B cell (primary cell): ENCODE results near the gene CBLN1. TPM values are rescaled to one million over a fixed set of nuclear protein-coding genes. Genes with fewer than 3 reads are reported as not detected.

Source experiments
- ATAC-seq: fragments of 200-7000 bp; cut with Tn5 transposase; one replicate; pipeline ENCODE4 v1.10.0; 2021; ENCODE audit warnings: low read depth, mild to moderate bottlenecking, moderate number of reproducible peaks, moderate library complexity
- CTCF ChIA-PET: fragments of 350-600 bp; sonication (Branson Sonifier 250); formaldehyde crosslinking; loops from one replicate; lab custom pipeline; 2021; ENCODE audit warnings: antibody characterized with exemption, inconsistent platforms; lab: Charles Lee
- POLR2A ChIA-PET: fragments of 350-600 bp; sonication (Branson Sonifier 250); formaldehyde crosslinking; loops from one replicate; lab custom pipeline; 2021; ENCODE audit warnings: antibody characterized with exemption; lab: Charles Lee
- DNase-seq: peaks from one replicate; pipeline ENCODE4 v3.0.0; 2013
- H2AFZ ChIP-seq: 2 replicates; pipeline ENCODE4 v1.6.1; 2012; ENCODE audit warnings: mild to moderate bottlenecking, low read depth, low read length; ENCODE audit not compliant: insufficient read depth, poor library complexity, severe bottlenecking
- H3K27ac ChIP-seq, 2 donors: 1 replicate in 1 of 2; 2 replicates in 1 of 2; pipeline ENCODE4 v1.5.1; 2012 to 2013; ENCODE audit warnings: low read length in 2 of 2, mild to moderate bottlenecking in 2 of 2, moderate library complexity in 1 of 2
- H3K27me3 ChIP-seq, 4 experiments: fragments of 200-600 bp in 1 of 4; sonication (generic) in 1 of 4; replicated peaks in 1 of 4; 1 replicate in 2 of 4; 2 replicates in 2 of 4; pipeline versions ENCODE4 v1.6.1 to v1.7.0; 2013 to 2016; ENCODE audit warnings: low read length in 3 of 4, mild to moderate bottlenecking in 2 of 4, mixed read lengths in 1 of 4, moderate library complexity in 1 of 4; ENCODE audit not compliant: insufficient read depth in 4 of 4, control insufficient read depth in 3 of 4; ENCODE audit errors: control extremely low read depth in 1 of 4
- H3K36me3 ChIP-seq, 2 experiments: replicated peaks in 1 of 2; 1 replicate in 1 of 2; 2 replicates in 1 of 2; pipeline versions ENCODE4 v1.6.1 to v1.7.1; 2013; ENCODE audit warnings: low read length in 1 of 2; ENCODE audit not compliant: insufficient read depth in 2 of 2, control insufficient read depth in 1 of 2; ENCODE audit errors: control extremely low read depth in 1 of 2, extremely low read depth in 1 of 2
- H3K4me1 ChIP-seq, 2 donors: fragments of 200-600 bp in 1 of 2; sonication (generic) in 1 of 2; 1 replicate in 1 of 2; 2 replicates in 1 of 2; pipeline versions ENCODE4 v1.5.1 to v1.6.1; 2013 to 2017; ENCODE audit warnings: low read length in 2 of 2; ENCODE audit not compliant: control insufficient read depth in 2 of 2, insufficient read depth in 2 of 2
- H3K4me2 ChIP-seq: replicated peaks from 2 replicates; pipeline ENCODE3; 2012; ENCODE audit warnings: mild to moderate bottlenecking, low read depth, low read length; ENCODE audit not compliant: poor library complexity, severe bottlenecking
- H3K4me3 ChIP-seq, 5 experiments: fragments of 200-600 bp in 1 of 5; sonication (generic) in 1 of 5; 1 replicate in 3 of 5; 2 replicates in 2 of 5; pipeline versions ENCODE4 v1.5.1 to v1.7.0; 2011 to 2016; ENCODE audit warnings: low read length in 4 of 5, mild to moderate bottlenecking in 4 of 5, low read depth in 2 of 5, control low read depth in 1 of 5, moderate library complexity in 1 of 5; ENCODE audit not compliant: insufficient read depth in 1 of 5; ENCODE audit errors: control extremely low read depth in 1 of 5, extremely low read depth in 1 of 5
- H3K79me2 ChIP-seq: fragments of 200-600 bp; sonication (generic); one replicate; pipeline ENCODE4 v1.6.0; 2016; ENCODE audit warnings: low read length; ENCODE audit not compliant: control insufficient read depth, insufficient read depth
- H3K9ac ChIP-seq: fragments of 200-600 bp; sonication (generic); 2 replicates; pipeline ENCODE4 v1.6.1; 2017; ENCODE audit warnings: mild to moderate bottlenecking, low read length, moderate library complexity
- H3K9me3 ChIP-seq, 3 donors: one replicate each; pipeline versions ENCODE4 v1.6.1 to v1.7.1; 2013; ENCODE audit warnings: low read length in 2 of 3; ENCODE audit not compliant: control insufficient read depth in 2 of 3, insufficient read depth in 1 of 3; ENCODE audit errors: control extremely low read depth in 1 of 3
- H4K20me1 ChIP-seq: 2 replicates; pipeline ENCODE4 v1.6.0; 2012; ENCODE audit warnings: mild to moderate bottlenecking, low read length; ENCODE audit not compliant: insufficient read depth, control insufficient read depth, poor library complexity, severe bottlenecking
- H3K27ac Mint-ChIP-seq: one replicate; pipeline ENCODE4 v1.8.0; 2021; ENCODE audit warnings: mixed read lengths
- H3K27me3 Mint-ChIP-seq: one replicate; pipeline ENCODE4 v1.8.0; 2021; ENCODE audit warnings: mixed read lengths
- H3K4me1 Mint-ChIP-seq: one replicate; pipeline ENCODE4 v1.8.0; 2021; ENCODE audit warnings: mixed read lengths
- H3K4me3 Mint-ChIP-seq: one replicate; pipeline ENCODE4 v1.8.0; 2021; ENCODE audit warnings: mixed read lengths
- H3K9me3 Mint-ChIP-seq: one replicate; pipeline ENCODE4 v1.8.0; 2022; ENCODE audit warnings: mixed read lengths; ENCODE audit not compliant: insufficient read depth
- CTCF ChIP-seq: fragments of 200-600 bp; IDR thresholded peaks from one replicate; pipeline ENCODE4 v1.8.0; 2022; ENCODE audit warnings: antibody characterized with exemption, mild to moderate bottlenecking
- EZH2 ChIP-seq: IDR thresholded peaks from 2 replicates; pipeline ENCODE4 v1.6.1; 2012; ENCODE audit warnings: borderline replicate concordance, low read depth, mild to moderate bottlenecking, moderate library complexity, low read length; ENCODE audit not compliant: insufficient read depth, poor library complexity, severe bottlenecking
- WGBS: methylation state at CpG from one replicate; pipeline ENCODE4 v1.1.5; 2013; ENCODE audit warnings: missing lambda C conversion rate; ENCODE audit not compliant: insufficient coverage; 5-methylcytosine and 5-hydroxymethylcytosine counted together
- intact Hi-C: fragments of 100-400 bp; cut with micrococcal nuclease; formaldehyde crosslinking; loops from one replicate; pipeline ENCODE4 v1.10.0; 2022
- polyA plus RNA-seq: library from polyadenylated mRNA; depleted of rRNA; stranded (reverse); fragments of >200 nt; gene quantifications from 2 replicates; pipeline ENCODE4 v1.2.3, GENCODE V29; 2012
- total RNA-seq, 2 donors: library from RNA; stranded (reverse); fragments of 120-200 nt in 1 of 2; gene quantifications; 1 replicate in 1 of 2; 2 replicates in 1 of 2; pipeline versions ENCODE4 v1.2.3 to v1.2.4, GENCODE V29; 2013 to 2022

CBLN1 gene
- total and polyA plus RNA-seq, 2 donors (not counting 1 experiment from before 2014, with no cell fraction given): not detected

- Histone ChIP-seq H3K36me3 (no peaks in the 10 kb centered on the region), H4K20me1 (no peaks in the 10 kb centered on the region), H3K27ac (no peak overlapping the region), H3K27me3 (peaks cover 0 to 71% (median 29%) of the 10 kb centered on the region in 4 experiments), H3K9me3 (peaks cover 0 to 30% (median 0%) of the 10 kb centered on the region in 3 donors), H3K79me2 (no peaks in the 10 kb centered on the region), H3K4me1 (peaks cover 0 to 6% of the 10 kb centered on the region in 2 donors), H3K4me3 (no peak overlapping the region), H3K9ac (no peak overlapping the region), H2AFZ (no peak overlapping the region), H3K4me2 (no peak overlapping the region)
- H3K27me3 Mint-ChIP-seq: peaks cover 62% of the 10 kb centered on the region
- intact Hi-C loops: no loop called here
- no peak overlapping the region for H3K27ac Mint-ChIP-seq
- ChIA-PET POLR2A (no interaction called here), CTCF (no interaction called here)
- no peak for TF ChIP-seq CTCF
- TF ChIP-seq EZH2: no peak
- no peak for DNase-seq
- peak overlapping the region; percentile 67 for H3K4me3 Mint-ChIP-seq
- peaks cover 12% of the 10 kb centered on the region for H3K4me1 Mint-ChIP-seq
- 8% methylated on average over 36 of the region's 37 CpGs for WGBS
- no peaks in the 10 kb centered on the region for H3K9me3 Mint-ChIP-seq
- no peak for ATAC-seq
Measured at GRCh38 chr16:49280841-49281371, 732 bp downstream of the CBLN1 start.

- intact Hi-C loops: no loop called here
- Histone ChIP-seq H4K20me1 (no peaks in the 10 kb centered on the region), H3K79me2 (no peaks in the 10 kb centered on the region), H3K27ac (no peak overlapping the region), H3K4me2 (no peak overlapping the region), H2AFZ (no peak overlapping the region), H3K27me3 (peaks cover 0 to 78% (median 32%) of the 10 kb centered on the region in 4 experiments), H3K9me3 (peaks cover 0 to 33% (median 0%) of the 10 kb centered on the region in 3 donors), H3K4me1 (peaks cover 0 to 6% of the 10 kb centered on the region in 2 donors), H3K36me3 (no peaks in the 10 kb centered on the region), H3K9ac (no peak overlapping the region), H3K4me3 (no peak overlapping the region)
- TF ChIP-seq EZH2: no peak
- no peak for TF ChIP-seq CTCF
- ChIA-PET POLR2A (no interaction called here), CTCF (no interaction called here)
- peaks cover 64% of the 10 kb centered on the region for H3K27me3 Mint-ChIP-seq
- 3% methylated on average over 35 of the region's 39 CpGs for WGBS
- H3K9me3 Mint-ChIP-seq: no peaks in the 10 kb centered on the region
- DNase-seq (no peak), ATAC-seq (no peak)
- no peak overlapping the region for H3K4me3 Mint-ChIP-seq
- peaks cover 12% of the 10 kb centered on the region for H3K4me1 Mint-ChIP-seq
- no peak overlapping the region for H3K27ac Mint-ChIP-seq
Measured at GRCh38 chr16:49280105-49280741, 1.4 kb downstream of the CBLN1 start.
